Occipital lobe (tissue), 2 donors: ENCODE data around the gene HYOU1. TPM values are rescaled to one million over a fixed set of nuclear protein-coding genes. Genes with fewer than 3 reads are reported as not detected.

Source experiments
- small RNA-seq: library from RNA; depleted of rRNA; stranded (forward); fragments of <200 nt; gene quantifications from one replicate; pipeline ENCODE3, GENCODE V24; 2014
- total RNA-seq: library from RNA; depleted of rRNA; stranded (reverse); fragments of >200 nt; gene quantifications from one replicate; pipeline ENCODE4 v1.2.3, GENCODE V29; 2014

The HYOU1 gene
- total RNA-seq, 1 donor from 2014 or later, result 37.0 TPM

Small RNA genes lying within 50 kb of the gene (small RNA-seq; reads per million reads assigned to genes)
- gene AP003392.2 (not detected), gene RF00017 (not detected), gene RF00019 (not detected)

Other genes with a start within 250 kb of the HYOU1 start
- not detected for gene CXCR5, start 173.3 kb downstream of the HYOU1 start, total RNA-seq
- gene BCL9L, start 131.3 kb downstream of the HYOU1 start, total RNA-seq, result 11.5 TPM
- gene UPK2, start 100.9 kb downstream of the HYOU1 start, total RNA-seq, result not detected
- 0.31 TPM for gene FOXR1, start 85.4 kb downstream of the HYOU1 start, total RNA-seq
- 31.0 TPM for gene CENATAC, start 59.1 kb downstream of the HYOU1 start, total RNA-seq
- gene RPS25, start 38.9 kb downstream of the HYOU1 start, total RNA-seq, result 705 TPM
- gene TRAPPC4, start 38.4 kb downstream of the HYOU1 start, total RNA-seq, result 63.9 TPM
- gene SLC37A4, start 26.3 kb downstream of the HYOU1 start, total RNA-seq, result 9.5 TPM
- 22.1 TPM for gene VPS11, start 10.6 kb upstream of the HYOU1 start, total RNA-seq
- gene HMBS, start 27.7 kb upstream of the HYOU1 start, total RNA-seq, result 2.0 TPM
- 8.7 TPM for gene DPAGT1, start 44.6 kb upstream of the HYOU1 start, total RNA-seq
- gene C2CD2L, start 50.1 kb upstream of the HYOU1 start, total RNA-seq, result 7.6 TPM
- gene HINFP, start 64.4 kb upstream of the HYOU1 start, total RNA-seq, result 21.7 TPM
- gene ABCG4, start 91.8 kb upstream of the HYOU1 start, total RNA-seq, result 2.5 TPM
- 3.3 TPM for gene NLRX1, start 111.5 kb upstream of the HYOU1 start, total RNA-seq
- gene NHERF4, start 128.3 kb upstream of the HYOU1 start, total RNA-seq, result not detected
- 12.0 TPM for gene CBL, start 149.1 kb upstream of the HYOU1 start, total RNA-seq